ENCODE data around the gene BAMBI.
"Not testable (repeated sequence)": the region's sequence is repeated elsewhere in the genome, so short reads cannot be mapped to it uniquely, and the experiment has no call there.

The BAMBI gene, protein sequence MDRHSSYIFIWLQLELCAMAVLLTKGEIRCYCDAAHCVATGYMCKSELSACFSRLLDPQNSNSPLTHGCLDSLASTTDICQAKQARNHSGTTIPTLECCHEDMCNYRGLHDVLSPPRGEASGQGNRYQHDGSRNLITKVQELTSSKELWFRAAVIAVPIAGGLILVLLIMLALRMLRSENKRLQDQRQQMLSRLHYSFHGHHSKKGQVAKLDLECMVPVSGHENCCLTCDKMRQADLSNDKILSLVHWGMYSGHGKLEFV

DNA sequence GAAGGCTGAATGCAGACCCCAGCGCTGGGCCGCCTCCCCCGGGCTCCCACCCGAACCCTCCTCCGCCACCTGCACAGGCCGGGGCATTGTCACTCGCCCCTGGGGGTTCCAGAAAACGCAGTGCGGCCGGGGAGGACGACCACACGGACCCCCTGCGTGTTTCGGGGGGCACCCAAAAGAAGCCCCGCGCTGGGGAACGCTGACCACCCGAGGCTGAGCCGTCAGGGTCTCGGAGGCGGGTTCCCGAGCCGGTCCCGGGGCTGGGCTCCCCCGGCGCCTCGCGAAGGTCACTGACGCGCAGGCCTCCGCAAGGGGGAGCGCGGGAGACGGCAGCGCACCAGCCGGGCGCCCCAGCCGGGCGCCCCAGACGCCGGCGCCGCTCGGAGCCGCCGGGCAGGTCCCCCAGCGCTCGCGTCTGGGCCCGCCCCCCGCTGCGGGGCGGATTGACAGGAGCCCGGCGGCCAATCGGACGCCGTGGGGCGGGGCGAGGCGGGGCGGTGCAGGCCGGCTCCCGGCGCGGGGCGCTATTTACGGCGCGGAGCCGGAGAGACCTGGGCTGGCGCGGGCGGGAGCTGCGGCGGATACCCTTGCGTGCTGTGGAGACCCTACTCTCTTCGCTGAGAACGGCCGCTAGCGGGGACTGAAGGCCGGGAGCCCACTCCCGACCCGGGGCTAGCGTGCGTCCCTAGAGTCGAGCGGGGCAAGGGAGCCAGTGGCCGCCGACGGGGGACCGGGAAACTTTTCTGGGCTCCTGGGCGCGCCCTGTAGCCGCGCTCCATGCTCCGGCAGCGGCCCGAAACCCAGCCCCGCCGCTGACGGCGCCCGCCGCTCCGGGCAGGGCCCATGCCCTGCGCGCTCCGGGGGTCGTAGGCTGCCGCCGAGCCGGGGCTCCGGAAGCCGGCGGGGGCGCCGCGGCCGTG is at the start of gene BAMBI:
TSS of gene BAMBI (plus strand) at position 554 of the 920 bp plus-strand sequence. CDS start 377 bp downstream, outside the sequence.
- peak; percentile 93 for DNase-seq (ENCODE audit: low read depth)

DNA sequence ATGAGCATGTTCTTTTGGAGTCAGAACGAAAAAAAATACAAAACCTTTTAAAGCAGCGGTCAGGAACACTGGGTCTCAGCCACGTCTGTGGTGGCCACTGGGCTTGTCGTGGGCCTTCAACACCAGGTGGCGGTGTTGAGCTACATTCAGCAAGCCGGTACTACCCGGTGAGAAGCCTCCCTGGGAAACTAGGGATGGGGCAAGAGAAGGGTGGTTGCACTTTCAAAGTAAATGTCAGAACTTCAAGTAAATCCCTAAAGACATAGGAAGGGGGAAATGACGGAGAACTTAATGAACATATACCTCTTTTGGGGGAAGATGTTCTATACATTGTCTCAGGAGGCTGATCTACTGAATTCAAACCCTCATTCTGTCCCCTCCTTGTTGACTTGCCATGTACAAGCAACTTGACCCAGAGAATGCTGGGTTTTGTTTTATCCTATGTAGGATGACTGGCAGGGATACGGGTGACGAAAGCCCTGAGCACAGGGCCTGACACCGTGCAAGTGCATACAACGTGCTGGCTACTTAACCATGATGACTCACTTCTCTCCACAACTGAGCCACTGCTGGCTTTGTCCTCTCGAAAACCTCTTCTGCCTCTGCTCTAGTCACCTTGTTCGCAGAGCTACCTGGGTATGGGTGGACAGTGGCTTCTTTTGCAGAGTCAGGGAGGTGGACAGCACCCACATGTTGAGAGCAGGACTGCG is 49.0 kb upstream of the BAMBI start:
- peak; percentile 84 for DNase-seq (ENCODE audit: low read depth)

DNA sequence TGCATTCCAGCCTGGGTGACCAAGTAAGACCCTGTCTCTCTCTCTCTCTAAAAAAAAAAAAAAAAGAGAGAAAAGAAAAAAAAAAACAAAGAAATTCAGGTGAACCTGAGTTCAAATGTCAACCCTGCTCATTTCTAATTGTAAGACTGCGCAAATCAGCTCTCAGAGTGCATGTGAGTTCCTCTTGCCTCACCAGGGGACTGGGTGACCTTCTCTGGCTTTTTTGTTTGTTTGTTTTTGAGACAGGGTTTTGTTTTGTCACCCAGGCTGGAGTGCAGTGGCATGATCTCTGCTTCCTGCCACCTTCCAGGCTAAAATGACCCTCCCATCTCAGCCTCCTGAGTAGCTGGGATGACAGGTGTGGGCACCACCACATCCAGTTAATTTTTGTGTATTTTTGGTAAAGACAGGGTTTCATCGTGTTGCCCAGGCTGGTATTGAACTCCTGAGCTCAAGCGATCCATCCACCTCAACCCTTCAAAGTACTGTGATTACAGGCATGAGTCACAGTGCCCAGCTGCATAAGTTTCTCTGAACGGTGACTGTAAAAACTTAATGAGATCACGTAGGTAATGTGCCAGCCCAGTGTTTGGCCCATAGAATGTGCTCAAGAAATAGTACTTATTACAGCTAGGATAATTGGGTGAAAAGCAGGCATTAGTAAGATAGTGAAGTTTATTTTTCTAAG is 45.3 kb upstream of the BAMBI start:
- DNase-seq (ENCODE audit: low read depth): peak; percentile 28

DNA sequence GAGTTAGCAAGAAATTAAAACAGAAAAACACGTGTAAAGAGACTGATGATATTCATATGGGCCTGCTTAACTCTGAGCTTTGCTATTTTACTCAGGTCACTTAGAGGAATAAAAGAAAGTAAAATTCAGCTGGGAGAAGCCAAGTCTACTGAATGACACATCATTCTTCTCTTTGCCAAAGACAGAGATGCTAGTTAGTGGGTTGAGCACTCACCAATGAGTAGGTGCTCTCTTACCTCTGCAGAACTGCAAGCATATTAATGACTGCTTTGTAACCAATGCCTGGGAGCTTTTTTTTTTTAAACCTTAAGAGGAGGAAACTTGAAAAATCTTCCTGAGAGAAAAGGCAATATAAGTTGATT is 44.8 kb upstream of the BAMBI start:
- DNase-seq (ENCODE audit: low read depth): no peak

DNA sequence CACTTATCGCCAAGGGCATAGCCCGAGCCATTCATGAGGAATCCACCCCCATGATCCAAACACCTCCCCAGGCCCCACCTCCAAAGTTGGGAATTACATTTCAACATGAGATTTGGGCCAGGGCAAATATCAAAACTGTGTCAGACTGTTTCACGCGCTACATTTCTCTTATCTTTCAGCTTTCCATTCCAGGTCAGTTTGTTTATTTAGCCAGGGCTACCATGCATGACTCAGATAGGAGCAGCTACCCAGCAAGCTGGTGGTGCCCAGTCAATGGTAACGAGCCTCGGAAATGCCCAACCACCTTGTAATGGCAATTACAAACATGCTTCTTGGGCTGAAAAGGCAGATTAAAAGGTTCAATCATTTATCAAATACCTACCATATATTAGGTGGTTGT is 43.6 kb upstream of the BAMBI start:
- DNase-seq (ENCODE audit: low read depth): peak; percentile 21

DNA sequence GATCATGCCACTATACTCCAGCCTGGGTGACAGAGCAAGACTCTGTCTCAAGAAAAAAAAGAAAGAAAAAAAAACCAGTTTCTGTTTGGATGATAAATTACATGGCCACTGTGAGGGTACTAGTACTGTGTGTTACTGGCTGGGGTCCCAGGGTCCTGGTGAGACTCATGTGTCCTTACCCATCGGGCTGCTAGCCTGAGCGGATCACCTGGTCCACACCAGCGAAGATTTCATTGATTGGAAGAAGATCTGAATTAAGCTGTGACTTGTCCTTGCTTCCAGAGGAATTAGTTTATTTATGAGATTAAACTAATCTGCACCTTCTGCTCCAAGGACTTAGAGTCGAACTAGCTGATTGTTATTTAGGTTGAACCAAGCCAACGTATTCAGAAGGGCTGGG is 40.0 kb upstream of the BAMBI start:
- no peak for DNase-seq (ENCODE audit: low read depth)

DNA sequence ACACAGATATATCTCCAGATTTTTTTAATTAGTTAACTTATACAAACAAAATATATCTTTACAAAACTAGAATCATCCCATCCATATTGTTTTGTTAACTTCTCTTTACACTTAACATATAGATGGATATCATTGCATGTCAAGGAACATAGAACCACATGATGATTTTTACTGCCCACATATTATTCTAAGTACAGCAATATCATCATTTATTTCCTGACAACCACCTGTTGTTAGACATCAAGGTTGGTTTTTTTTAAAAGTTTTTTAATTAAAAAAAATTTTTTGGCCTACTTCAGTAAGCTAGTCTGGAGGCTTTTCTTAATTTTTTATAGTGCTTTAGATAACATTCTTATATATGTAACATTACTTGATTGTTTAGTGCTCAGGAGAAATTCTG is 38.9 kb upstream of the BAMBI start:
- no peak for DNase-seq (ENCODE audit: low read depth)

DNA sequence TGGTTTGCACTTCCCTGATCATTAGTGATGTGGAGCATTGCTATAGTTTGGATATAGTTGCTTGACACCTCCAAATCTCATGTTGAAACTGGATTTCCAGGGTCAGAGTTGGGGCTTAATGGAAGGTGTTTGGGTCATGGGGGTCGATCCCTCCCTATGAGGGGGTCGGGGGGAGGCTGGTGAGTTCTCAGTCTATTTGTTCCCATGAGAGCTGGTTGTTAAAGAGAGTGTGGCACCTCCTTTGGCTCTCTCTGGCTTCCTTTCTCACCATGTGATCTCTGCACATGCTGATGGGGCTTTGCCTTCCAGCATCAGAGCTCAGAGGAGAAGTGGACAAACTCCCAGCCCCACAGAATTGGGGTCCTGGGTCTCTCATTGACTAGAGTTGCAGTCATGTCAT is 36.8 kb upstream of the BAMBI start:
- no peak for DNase-seq (ENCODE audit: low read depth)

DNA sequence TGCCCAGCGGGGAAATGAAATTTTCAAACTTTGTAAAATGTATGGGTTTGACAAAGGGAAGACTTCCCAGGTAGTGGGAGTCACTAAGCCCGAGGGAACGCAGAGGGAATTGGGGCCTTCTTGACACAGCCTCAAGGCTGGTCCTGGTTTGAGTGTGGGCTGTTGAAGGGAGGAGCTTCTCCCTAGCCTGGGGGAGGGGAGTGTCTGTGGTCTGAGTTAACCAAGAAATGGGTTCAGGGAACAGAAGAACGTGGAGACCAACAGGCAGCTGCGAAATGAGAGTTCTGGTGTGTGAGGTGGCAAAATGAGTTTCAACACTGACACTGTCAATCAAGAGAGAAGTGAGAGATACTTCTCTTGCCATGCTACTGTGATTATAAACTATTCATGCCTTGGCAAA is 32.7 kb upstream of the BAMBI start:
- no peak for DNase-seq (ENCODE audit: low read depth)

DNA sequence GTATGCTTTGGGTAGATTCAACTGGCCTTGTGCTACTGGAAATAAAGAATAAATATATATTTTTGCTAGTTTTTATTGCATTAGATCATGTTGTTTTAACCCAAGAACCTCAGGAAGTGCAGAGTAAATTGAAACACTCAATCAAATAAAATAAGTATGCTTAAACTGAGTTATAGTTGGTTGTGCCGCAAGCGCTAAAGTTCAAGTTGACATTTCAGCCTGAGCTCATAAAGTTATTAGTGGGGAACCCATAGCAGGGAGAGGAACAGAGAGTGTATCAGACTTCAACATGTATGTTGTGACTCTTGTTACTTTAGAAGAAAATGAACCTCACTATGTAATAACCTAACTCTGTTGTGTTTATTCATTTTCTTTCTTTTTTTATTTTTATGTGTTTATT is 25.2 kb upstream of the BAMBI start:
- DNase-seq (ENCODE audit: low read depth): no peak

DNA sequence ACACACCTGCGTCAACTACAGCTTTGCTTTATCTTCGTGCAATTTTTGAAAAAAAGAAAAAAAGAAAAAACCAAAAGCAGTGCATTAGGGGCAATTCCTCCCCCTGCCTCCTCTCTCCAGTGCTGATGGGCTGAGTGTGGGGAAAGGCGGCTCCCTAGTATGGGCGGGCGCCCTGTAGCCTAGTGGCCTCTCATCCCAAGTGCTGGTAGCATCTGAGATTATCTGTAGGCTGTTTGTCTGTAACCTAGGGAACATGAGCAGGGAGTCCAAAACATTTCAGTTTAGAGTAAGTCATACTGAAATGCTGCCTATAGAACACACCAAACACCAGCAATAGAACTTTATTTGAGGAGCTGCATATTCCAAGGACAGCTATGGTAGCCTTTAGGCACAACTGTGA is 24.6 kb upstream of the BAMBI start:
- DNase-seq (ENCODE audit: low read depth): no peak

DNA sequence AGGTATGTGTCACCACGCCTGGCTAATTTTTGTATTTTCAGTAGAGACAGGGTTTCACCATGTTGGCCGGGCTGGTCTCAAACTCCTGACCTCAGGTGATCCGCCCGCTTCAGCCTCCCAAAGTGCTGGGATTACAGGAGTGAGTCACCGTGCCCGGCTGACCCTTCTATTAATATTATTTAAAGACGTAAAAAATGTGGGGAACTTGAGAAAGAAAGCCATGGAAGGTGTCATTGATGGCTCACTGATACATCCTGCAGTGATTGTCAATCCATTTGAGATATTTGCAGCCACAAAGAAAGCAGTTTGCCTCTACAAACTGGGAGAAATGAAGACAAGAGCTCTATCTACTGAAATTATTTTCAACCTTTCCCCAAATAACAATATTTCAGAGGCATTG is 18.5 kb upstream of the BAMBI start:
- DNase-seq (ENCODE audit: low read depth): not testable (repeated sequence)

DNA sequence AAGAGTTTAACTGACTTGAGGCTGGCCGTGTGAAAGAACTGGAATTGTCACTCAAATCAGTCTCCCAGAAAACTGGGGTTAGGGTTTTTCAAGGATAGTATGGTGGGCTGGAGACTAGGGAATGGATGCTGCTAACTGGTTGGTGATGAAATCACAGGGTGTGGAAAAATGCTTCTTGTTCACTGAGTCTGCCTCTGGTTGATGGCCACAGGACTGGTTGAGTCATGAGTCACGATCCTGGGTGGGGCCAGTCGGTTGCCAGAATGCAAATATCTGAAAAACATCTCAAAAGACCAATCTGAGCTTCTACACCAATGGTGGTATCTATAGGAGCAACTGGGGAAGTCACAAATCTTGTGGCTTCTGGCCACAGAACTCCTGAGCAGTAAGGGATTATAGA is 16.3 kb upstream of the BAMBI start:
- DNase-seq (ENCODE audit: low read depth): peak; percentile 95

DNA sequence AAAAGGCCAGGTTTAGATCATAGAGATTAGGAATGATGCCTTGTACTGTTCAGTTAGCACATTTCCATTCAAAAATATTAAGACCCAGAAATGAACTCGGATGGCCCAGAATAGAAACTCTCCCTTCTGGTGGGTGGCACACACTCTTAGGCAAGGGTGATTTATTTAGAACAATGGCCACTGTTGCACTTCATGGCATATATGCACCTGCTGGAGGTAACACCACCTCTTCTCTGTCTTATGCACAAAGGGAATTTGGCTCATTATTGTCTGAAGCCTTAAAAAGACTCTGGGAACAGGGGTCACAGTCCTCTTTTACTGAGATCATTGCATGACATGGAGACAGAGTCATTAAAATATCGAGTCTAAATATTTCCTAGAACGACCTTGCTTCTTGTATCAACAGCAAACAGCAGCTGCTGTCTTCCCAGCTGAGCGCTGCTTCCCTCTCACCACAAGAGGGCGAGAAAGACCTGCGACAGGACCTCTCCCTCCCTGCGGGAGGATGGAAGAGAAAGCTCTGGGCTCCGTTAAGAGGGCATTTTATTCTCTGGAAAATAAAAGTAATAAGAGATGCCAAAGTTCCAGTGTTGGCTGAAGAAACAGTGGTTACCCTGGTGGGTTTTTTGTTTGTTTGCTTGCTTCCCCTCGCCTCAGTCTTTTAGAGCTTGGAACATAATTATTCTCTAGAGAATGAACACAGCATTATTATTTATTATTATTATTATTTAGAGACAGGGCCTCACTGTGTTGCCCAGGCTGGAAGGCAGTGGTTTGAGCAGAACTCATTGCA is 13.5 kb upstream of the BAMBI start:
- peak; percentile 90 for DNase-seq (ENCODE audit: low read depth)

DNA sequence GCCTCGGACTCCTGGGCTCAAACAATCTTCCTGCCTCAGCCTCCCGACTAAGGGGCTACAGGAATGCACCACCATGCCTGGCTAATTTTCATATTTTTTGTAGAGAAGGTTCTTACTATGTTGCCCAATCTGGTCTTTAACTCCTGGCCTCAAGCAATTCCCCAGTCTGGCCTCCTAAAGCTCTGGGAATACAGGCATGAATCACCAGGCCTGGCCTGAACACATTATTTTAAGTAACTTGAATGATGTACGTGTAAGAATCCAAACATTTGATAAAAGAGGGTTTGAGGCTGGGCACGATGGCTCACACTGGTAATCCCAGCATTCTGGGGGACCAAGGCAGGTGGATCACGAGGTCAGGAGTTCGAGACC is 13.0 kb upstream of the BAMBI start:
- peak; percentile 87 for DNase-seq (ENCODE audit: low read depth)

DNA sequence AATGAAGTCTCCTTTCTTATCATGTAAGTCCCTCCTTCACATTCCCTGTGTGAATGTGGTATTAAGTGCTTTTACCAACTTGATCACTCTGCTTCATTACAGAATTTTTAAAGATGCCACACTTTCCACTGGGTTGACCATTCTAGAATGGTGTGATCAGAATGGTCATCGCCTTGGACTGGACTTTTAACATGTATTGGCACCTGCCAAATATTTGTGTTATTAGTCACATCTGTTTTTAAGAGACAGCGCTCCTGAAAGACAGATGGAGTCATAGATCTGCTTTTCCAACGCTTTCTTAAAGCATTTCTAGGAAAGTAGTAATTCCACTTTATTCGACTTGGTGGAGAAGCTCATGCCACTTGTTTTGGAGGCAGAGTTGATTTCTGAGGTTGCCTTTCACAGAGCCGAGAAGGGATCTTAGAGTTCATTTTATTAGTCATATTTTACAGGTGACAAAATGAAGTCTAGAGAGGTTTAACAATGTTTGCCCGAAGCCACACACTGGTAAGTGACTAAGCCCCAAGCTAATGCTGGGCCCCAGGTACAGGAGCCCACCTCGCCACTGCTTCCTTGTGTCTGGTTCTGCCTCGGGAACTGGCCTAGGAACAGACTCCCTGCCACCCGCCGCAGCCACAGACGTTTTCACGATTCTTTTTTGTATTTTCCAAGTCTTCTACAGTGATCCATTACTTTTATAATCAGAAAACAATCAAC is 10.4 kb upstream of the BAMBI start:
- no peak for DNase-seq (ENCODE audit: low read depth)

DNA sequence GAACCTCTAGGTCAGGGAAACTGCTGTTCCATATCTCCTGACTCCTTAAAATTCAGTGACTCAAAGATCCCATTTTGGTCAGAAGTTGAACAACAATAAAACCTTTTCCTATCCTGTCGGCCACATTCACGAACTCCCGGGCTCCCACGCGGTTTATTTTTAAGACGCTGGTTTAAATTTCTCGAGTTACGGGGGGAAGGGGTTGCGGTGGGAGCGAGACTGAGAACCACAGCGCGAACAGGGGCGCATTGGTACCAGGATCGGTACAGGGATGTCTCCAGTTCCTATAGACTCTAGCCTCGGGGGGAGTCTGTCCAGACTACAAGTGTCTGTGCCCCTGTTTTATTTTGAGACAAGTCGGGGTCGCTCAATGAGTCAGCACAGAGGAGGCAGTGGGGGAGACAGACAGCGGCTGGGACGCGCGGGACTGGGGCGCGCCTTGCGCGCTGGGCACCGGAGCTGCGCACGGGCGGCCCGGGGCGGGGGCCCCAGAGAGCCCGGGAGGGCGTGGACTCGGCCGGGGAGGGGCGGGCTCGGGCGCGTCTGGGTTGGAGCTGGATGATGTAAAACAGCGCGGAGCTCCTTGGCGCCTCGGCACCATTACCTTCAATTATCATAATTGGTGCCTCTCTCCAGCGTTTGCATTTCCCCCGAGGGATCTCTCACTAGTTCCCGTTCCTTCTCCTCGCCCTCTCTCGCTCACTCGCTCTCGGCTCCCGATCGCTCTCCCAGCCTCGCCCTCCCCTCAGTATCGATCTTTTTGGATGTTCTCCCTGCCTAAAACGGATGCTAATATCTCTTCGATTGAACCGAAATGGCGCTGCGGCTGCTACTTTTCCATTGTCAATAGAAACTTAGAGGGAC is 8.7 kb upstream of the BAMBI start:
- DNase-seq (ENCODE audit: low read depth): peak; percentile 65

DNA sequence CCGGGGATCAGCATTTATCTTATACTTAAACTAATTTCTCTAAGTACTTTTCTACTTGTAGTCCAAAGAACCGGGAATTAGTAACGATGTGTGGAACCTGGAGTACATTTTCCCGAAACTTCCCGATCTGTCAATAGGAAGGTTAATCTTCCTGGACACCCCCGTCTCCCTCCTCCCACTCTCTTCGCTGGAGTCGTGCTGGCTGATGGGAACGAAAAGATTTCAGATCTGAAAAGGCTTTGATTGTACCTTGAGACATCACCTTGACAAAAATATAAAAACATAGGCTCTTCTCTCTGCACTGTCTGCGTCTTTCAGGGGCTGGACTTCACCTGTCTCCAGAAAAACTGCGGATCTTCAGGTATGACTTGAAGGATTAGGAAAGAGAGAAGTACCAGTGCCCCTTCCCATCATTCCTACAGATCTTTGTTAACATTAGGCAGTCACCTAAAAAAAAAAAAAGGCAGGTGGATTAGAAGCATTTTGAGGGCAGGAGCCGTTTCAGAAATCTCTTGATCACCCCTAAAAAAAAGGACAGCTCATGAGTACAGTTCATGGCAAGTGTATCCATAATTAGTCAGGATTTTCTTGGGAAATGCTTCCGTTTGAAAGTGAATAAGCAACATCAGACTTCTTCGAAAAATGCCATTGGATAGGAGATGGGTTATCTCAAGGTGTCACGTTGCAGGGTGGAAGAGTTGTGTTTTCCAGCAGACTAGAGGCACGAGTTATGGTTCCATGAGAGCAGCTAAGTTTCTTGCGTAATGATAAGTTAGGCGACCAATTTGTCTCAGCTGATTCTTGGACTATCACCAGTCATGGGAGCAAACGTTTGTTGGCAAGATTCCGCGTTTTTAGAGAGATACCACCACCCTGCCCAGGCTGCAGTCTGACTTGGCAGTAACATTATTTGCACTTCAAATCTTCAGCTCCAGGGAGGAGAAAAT is 7.8 kb upstream of the BAMBI start:
- no peak for DNase-seq (ENCODE audit: low read depth)

DNA sequence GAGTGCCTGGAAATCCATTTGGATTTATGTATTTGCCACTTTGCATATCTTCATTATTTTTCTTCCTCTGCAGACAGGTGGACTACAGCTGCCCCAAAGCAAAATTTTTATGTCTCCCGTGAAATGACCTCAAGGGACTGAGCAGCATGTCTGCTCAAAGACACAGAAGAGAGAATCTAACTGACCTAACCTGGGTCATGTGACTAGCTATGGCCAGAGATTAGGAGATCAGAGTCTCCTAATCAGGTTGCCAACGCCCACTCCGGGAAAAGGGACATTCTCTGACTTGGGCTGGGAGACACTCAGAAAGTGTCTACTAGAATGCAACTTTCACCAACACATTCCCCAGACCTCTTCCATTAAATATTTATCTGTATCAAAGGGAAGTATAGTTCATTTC is 2.5 kb upstream of the BAMBI start:
- no peak for DNase-seq (ENCODE audit: low read depth)

Data from iris pigment epithelial cell (primary cell).